HepG2 (cell line): ENCODE data around the gene NCOA6. TPM values are rescaled to one million over a fixed set of nuclear protein-coding genes. Genes with fewer than 3 reads are reported as not detected.

Source experiments
- AGO1 ChIP-seq: fragments of 200-400 bp; formaldehyde crosslinking; IDR thresholded peaks from 2 replicates; pipeline ENCODE4 v1.6.1; 2017; ENCODE audit warnings: mild to moderate bottlenecking, low read depth, low read length, moderate library complexity; ENCODE audit not compliant: poor library complexity, severe bottlenecking
- CCDC6 ChIP-seq: sonication (generic); formaldehyde crosslinking; IDR thresholded peaks from 2 replicates; pipeline ENCODE4 v1.8.1; 2022; ENCODE audit warnings: mild to moderate bottlenecking, missing genetic modification reagents, moderate library complexity
- DNMT1 ChIP-seq: sonication (generic); formaldehyde crosslinking; IDR thresholded peaks from 2 replicates; pipeline ENCODE4 v1.5.1; 2020; ENCODE audit warnings: mild to moderate bottlenecking, missing genetic modification reagents
- KLF16 ChIP-seq, 2 experiments: sonication (generic) in 1 of 2; formaldehyde crosslinking in 1 of 2; IDR thresholded peaks; 2 replicates each; pipeline versions ENCODE4 v1.6.1 to v1.8.0; 2016 to 2023; ENCODE audit warnings: missing genetic modification reagents in 2 of 2, missing compliant biosample characterization in 1 of 2
- MAF1 ChIP-seq: sonication (generic); formaldehyde crosslinking; IDR thresholded peaks from 2 replicates; pipeline ENCODE4 v1.5.0; 2020; ENCODE audit warnings: missing genetic modification reagents, borderline replicate concordance
- MXD4 ChIP-seq: IDR thresholded peaks from 2 replicates; pipeline ENCODE4 v1.6.1; 2016; ENCODE audit warnings: mild to moderate bottlenecking, missing biosample characterization, missing genetic modification reagents
- RAD51 ChIP-seq: fragments of 450-650 bp; IDR thresholded peaks from 2 replicates; pipeline ENCODE4 v1.6.1; 2016; ENCODE audit warnings: borderline replicate concordance
- SKI ChIP-seq: fragments of 450-650 bp; IDR thresholded peaks from one replicate; pipeline ENCODE4 v1.6.1; 2018; ENCODE audit warnings: mild to moderate bottlenecking; ENCODE audit not compliant: partially characterized antibody
- SRSF1 ChIP-seq: fragments of 200-400 bp; formaldehyde crosslinking; optimal IDR thresholded peaks from 2 replicates; pipeline ENCODE3; 2017; ENCODE audit warnings: mild to moderate bottlenecking, low read depth, low read length, moderate library complexity
- ZFP37 ChIP-seq: sonication (generic); formaldehyde crosslinking; IDR thresholded peaks from 2 replicates; pipeline ENCODE4 v1.4.0; 2020; ENCODE audit warnings: missing genetic modification reagents, borderline replicate concordance
- ZNF30 ChIP-seq: sonication (generic); formaldehyde crosslinking; IDR thresholded peaks from 2 replicates; pipeline ENCODE4 v1.5.0; 2020; ENCODE audit warnings: mild to moderate bottlenecking, missing genetic modification reagents
- ZNF354B ChIP-seq: sonication (generic); formaldehyde crosslinking; IDR thresholded peaks from 2 replicates; pipeline ENCODE4 v1.8.0; 2022; ENCODE audit warnings: mild to moderate bottlenecking, missing genetic modification reagents
- polyA plus RNA-seq, 8 experiments: library from polyadenylated mRNA; depleted of rRNA in 3 of 8; stranded (reverse) in 7 of 8; unstranded in 1 of 8; fragments of >200 nt; fragmentation: Illumina TruSeq in 4 of 8; extraction: Trizol in 4 of 8; gene quantifications; 2 replicates each; pipeline versions ENCODE4 v1.2.1 to v1.2.3, GENCODE V29; 2011 to 2016; ENCODE audit warnings: low read depth in 4 of 8, missing spikeins in 1 of 8, mixed read lengths in 1 of 8; ENCODE audit not compliant: insufficient read depth in 1 of 8
- total RNA-seq, 5 experiments: library from RNA; depleted of rRNA; stranded (reverse); fragments of >200 nt; fragmentation: Illumina TruSeq; extraction: Trizol; gene quantifications; 2 replicates each; pipeline ENCODE4 v1.2.3, GENCODE V29; 2016; ENCODE audit warnings: low read depth in 1 of 5
- TF ChIP-seq, protein P1 (sequence below): sonication (generic); formaldehyde crosslinking; IDR thresholded peaks from 2 replicates; pipeline ENCODE4 v1.4.0; 2020; ENCODE audit warnings: mild to moderate bottlenecking, missing genetic modification reagents, borderline replicate concordance
- TF ChIP-seq, protein P2 (sequence below): sonication (generic); formaldehyde crosslinking; IDR thresholded peaks from 2 replicates; pipeline ENCODE4 v1.5.1; 2020; ENCODE audit warnings: mild to moderate bottlenecking, missing genetic modification reagents, borderline replicate concordance
- TF ChIP-seq, protein P3 (sequence below): sonication (generic); formaldehyde crosslinking; IDR thresholded peaks from 2 replicates; pipeline ENCODE4 v1.5.1; 2020; ENCODE audit warnings: missing genetic modification reagents, mild to moderate bottlenecking, borderline replicate concordance
- TF ChIP-seq, protein P4 (sequence below): sonication (generic); formaldehyde crosslinking; IDR thresholded peaks from 2 replicates; pipeline ENCODE4 v1.5.0; 2020; ENCODE audit warnings: missing genetic modification reagents, mild to moderate bottlenecking, borderline replicate concordance
- TF ChIP-seq, protein P5 (sequence below): sonication (generic); formaldehyde crosslinking; IDR thresholded peaks from 2 replicates; pipeline ENCODE4 v1.4.0; 2020; ENCODE audit warnings: missing genetic modification reagents

Gene NCOA6
- total and polyA plus RNA-seq, 2 of the 13 experiments (the other 11 are each of a cell fraction or from before 2014, with no cell fraction given) = 11.2 to 29.3 TPM

DNA sequence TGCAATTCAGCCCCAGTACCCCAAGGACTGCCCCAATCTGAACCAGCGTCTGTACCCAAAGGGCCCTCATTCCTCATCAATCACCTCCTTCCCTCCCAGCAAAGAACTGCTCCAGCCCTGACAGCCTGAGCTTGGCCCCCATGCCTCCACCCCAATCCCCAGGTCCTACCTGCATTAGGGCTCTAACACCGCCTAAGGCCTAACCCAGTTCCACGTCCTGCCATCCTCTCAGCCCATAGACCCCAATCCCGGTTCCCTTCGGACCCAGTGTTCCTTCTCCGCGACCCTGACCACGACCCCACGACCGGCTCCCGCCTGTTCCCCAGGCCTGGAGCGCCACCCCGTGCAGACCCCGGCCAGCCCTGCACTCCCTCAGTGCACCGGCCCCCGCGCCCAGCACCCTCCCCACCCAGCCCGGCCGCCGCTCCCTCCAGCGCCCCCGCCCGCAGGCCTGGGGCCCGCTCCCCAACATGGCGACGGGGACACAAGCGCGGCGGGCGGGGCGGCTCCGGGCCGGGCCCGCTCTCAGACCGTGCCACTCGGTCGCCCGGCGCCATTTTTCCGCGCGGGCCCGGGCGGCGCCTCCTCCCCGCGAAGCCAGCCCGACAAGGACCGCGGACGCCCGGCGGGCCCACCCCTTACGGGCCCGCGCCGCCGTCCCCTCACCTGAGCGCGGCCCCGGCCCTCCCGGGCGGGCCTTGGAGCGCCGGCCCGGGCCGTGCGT, 483 bp downstream of the NCOA6 start (continued):
- TF ChIP-seq, protein P1, sequence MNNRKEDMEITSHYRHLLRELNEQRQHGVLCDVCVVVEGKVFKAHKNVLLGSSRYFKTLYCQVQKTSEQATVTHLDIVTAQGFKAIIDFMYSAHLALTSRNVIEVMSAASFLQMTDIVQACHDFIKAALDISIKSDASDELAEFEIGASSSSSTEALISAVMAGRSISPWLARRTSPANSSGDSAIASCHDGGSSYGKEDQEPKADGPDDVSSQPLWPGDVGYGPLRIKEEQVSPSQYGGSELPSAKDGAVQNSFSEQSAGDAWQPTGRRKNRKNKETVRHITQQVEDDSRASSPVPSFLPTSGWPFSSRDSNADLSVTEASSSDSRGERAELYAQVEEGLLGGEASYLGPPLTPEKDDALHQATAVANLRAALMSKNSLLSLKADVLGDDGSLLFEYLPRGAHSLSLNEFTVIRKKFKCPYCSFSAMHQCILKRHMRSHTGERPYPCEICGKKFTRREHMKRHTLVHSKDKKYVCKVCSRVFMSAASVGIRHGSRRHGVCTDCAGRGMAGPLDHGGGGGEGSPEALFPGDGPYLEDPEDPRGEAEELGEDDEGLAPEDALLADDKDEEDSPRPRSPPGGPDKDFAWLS = no peak; the same call in 1 of the 2 replicates
- TF ChIP-seq MAF1 (CRISPR knock-in tag) (0 out of 2 replicates have a peak, but pooled peaks have one; percentile 71), AGO1 (no peak), MXD4 (no peak), RAD51 (no peak), DNMT1 (CRISPR knock-in tag) (peak; percentile 78; the same call in 1 of the 2 replicates), CCDC6 (CRISPR knock-in tag) (peak; percentile 95), SKI (peak; percentile 56), KLF16 (CRISPR knock-in tag; IDR thresholded peaks at IDR 0.05) (no peak), ZNF30 (CRISPR knock-in tag) (no peak), ZNF354B (CRISPR knock-in tag) (no peak; the same call in 1 of the 2 replicates), SRSF1 (no peak), ZFP37 (CRISPR knock-in tag) (0 out of 2 replicates have a peak, but pooled peaks have one; percentile 60)
- TF ChIP-seq, protein P2, sequence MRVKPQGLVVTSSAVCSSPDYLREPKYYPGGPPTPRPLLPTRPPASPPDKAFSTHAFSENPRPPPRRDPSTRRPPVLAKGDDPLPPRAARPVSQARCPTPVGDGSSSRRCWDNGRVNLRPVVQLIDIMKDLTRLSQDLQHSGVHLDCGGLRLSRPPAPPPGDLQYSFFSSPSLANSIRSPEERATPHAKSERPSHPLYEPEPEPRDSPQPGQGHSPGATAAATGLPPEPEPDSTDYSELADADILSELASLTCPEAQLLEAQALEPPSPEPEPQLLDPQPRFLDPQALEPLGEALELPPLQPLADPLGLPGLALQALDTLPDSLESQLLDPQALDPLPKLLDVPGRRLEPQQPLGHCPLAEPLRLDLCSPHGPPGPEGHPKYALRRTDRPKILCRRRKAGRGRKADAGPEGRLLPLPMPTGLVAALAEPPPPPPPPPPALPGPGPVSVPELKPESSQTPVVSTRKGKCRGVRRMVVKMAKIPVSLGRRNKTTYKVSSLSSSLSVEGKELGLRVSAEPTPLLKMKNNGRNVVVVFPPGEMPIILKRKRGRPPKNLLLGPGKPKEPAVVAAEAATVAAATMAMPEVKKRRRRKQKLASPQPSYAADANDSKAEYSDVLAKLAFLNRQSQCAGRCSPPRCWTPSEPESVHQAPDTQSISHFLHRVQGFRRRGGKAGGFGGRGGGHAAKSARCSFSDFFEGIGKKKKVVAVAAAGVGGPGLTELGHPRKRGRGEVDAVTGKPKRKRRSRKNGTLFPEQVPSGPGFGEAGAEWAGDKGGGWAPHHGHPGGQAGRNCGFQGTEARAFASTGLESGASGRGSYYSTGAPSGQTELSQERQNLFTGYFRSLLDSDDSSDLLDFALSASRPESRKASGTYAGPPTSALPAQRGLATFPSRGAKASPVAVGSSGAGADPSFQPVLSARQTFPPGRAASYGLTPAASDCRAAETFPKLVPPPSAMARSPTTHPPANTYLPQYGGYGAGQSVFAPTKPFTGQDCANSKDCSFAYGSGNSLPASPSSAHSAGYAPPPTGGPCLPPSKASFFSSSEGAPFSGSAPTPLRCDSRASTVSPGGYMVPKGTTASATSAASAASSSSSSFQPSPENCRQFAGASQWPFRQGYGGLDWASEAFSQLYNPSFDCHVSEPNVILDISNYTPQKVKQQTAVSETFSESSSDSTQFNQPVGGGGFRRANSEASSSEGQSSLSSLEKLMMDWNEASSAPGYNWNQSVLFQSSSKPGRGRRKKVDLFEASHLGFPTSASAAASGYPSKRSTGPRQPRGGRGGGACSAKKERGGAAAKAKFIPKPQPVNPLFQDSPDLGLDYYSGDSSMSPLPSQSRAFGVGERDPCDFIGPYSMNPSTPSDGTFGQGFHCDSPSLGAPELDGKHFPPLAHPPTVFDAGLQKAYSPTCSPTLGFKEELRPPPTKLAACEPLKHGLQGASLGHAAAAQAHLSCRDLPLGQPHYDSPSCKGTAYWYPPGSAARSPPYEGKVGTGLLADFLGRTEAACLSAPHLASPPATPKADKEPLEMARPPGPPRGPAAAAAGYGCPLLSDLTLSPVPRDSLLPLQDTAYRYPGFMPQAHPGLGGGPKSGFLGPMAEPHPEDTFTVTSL (CRISPR knock-in tag) = no peak
- TF ChIP-seq, protein P3, sequence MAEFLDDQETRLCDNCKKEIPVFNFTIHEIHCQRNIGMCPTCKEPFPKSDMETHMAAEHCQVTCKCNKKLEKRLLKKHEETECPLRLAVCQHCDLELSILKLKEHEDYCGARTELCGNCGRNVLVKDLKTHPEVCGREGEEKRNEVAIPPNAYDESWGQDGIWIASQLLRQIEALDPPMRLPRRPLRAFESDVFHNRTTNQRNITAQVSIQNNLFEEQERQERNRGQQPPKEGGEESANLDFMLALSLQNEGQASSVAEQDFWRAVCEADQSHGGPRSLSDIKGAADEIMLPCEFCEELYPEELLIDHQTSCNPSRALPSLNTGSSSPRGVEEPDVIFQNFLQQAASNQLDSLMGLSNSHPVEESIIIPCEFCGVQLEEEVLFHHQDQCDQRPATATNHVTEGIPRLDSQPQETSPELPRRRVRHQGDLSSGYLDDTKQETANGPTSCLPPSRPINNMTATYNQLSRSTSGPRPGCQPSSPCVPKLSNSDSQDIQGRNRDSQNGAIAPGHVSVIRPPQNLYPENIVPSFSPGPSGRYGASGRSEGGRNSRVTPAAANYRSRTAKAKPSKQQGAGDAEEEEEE (CRISPR knock-in tag) = no peak
- TF ChIP-seq, protein P4, sequence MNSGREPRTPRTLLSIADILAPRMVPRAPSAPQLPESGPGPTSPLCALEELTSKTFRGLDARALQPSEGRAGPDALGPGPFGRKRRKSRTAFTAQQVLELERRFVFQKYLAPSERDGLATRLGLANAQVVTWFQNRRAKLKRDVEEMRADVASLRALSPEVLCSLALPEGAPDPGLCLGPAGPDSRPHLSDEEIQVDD (CRISPR knock-in tag) = no peak
- TF ChIP-seq, protein P5, sequence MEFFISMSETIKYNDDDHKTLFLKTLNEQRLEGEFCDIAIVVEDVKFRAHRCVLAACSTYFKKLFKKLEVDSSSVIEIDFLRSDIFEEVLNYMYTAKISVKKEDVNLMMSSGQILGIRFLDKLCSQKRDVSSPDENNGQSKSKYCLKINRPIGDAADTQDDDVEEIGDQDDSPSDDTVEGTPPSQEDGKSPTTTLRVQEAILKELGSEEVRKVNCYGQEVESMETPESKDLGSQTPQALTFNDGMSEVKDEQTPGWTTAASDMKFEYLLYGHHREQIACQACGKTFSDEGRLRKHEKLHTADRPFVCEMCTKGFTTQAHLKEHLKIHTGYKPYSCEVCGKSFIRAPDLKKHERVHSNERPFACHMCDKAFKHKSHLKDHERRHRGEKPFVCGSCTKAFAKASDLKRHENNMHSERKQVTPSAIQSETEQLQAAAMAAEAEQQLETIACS (CRISPR knock-in tag) = no peak
